GM18873 (cell line): ENCODE data around the gene KIDINS220.
"Not testable (repeated sequence)": the region's sequence is repeated elsewhere in the genome, so short reads cannot be mapped to it uniquely, and the experiment has no call there.

Source experiments
- ATAC-seq: cut with Tn5 transposase; IDR thresholded peaks from one replicate; pipeline ENCODE4 v1.9.1; 2021; ENCODE audit warnings: mild to moderate bottlenecking, moderate library complexity, moderate number of reproducible peaks; ENCODE audit not compliant: unreplicated experiment, low FRiP score

KIDINS220 gene

GRCh38 chr2:8756716-8757115, 80.7 kb downstream of the KIDINS220 start:
- no peak for ATAC-seq

DNA sequence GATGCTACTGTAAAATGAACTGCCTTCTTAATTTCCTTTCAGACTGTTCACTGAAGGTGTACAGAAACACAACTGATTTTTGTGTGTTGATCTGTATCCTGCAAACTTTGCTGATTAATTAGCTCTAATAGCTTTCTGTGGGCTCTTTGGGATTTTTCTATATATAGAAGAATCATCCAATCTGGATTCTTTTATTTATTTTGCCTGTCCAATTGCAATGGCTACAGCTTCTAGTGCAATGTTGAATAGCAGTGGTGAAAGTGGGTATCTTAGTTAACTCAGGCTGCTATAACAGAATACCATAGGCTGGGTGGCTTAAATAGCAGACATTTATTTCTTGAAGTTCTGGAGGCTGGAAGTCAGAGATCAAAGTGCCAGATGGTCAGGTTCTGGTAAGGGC, 81.2 kb downstream of the KIDINS220 start:
- no peak for ATAC-seq

GRCh38 chr2:8754106-8754776, 83.2 kb downstream of the KIDINS220 start:
- ATAC-seq, result no peak

DNA sequence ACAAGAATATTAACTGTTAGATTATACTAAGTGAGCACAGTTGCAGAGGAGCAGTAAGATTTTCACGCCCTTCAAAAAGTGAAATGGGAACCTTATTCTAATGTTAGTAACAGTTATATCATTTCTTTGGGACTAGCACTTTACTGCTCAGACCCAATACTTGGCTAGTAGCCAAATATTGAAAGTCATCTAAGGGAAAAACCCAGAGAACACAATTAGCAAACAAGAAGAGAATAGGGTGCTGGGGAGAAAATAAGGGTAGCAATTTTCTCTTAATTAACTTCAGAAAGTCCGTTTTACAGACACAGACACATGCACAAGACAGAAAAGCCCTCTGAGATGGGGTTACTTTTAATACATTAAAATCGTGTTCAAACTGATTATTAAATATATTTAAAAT, 83.8 kb downstream of the KIDINS220 start:
- ATAC-seq, result no peak

DNA sequence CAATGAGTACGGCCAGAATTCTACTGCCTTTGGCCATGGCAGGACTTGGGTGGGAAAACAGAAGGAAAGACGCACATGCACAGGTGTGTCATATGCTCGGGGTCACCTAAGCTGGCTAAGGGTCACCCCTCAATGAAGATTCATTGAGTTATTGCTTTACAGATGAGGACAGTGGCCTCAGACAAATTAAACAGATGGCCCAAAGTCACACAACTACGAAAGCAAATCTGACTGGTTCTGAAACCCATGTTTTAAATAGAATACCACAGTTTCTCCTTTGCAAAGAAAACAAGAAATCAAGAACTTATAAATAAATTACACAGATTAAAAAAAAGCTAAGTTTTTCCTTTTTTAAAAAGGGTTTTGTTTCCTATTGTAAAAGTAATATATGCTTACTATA, 85.0 kb downstream of the KIDINS220 start:
- no peak for ATAC-seq

DNA sequence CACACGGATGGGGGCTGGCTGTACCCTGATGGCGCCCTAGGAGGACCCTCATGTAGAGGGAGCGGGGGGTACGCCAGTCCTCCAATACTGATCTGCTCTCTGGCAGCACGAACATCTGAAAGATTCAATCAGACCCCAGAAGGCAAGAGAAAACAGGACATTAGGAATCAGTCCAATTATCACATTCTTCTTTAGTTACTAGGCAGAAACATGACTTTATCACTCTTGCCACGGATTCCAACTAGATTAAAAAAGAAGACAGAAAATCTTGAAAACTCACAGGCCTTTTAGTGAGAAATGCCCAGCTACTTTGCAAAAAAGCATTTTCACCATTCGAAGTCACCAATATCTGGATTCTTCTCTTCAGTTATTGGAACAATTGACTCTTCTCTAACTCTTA, 87.2 kb downstream of the KIDINS220 start:
- no peak for ATAC-seq

GRCh38 chr2:8743261-8743660, 94.2 kb downstream of the KIDINS220 start:
- no peak for ATAC-seq

GRCh38 chr2:8740136-8740535, 97.3 kb downstream of the KIDINS220 start:
- no peak for ATAC-seq

DNA sequence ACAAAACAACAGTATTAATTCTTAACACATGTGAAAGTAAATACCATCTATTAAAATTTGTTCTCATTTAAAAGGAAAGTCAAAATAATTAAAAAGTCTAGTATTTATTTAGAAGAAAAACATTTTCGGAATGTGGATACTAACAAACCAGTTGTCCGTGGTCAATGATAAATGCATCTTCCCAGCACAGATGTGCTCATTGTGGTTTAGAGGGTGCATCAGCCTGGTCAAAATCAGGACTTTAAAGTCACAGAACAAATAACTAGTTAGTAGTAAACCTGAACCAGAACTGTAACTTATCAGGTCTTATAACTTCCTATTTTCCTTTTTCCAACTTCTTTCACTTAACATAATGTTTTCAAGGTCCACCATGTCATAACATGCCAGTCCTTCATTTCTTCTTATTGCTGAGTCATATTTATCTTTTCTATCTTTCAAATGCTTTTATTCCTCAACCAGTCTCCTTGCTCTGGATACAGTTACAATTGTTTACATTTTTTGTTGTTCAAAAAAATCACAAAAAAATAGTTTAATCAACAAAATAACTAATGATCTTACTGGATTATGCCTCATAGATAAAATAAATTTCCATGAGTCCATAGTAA, 99.7 kb downstream of the KIDINS220 start:
- no peak for ATAC-seq

DNA sequence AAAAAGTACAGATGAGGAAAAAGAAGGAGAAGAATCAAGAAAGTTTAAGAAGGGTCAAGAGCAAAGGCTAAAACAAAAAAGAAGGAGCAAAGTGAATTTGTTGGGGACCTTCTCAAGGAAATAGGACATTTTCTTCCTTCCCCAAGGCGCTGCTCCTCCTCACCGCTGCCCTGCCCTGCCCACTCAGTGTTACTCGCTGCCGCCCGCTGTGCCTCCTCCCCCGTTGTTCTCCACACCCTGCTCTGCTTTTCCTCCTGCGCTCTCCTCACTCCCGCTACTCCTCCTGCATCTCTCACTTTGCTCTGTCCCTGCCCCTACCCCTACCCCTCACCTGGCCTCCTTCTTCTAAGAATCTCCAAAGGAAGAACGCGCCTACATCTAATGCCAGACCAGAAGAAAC, 104.8 kb downstream of the KIDINS220 start:
- ATAC-seq, result no peak

GRCh38 chr2:8729939-8730338, 107.5 kb downstream of the KIDINS220 start:
- no peak for ATAC-seq

DNA sequence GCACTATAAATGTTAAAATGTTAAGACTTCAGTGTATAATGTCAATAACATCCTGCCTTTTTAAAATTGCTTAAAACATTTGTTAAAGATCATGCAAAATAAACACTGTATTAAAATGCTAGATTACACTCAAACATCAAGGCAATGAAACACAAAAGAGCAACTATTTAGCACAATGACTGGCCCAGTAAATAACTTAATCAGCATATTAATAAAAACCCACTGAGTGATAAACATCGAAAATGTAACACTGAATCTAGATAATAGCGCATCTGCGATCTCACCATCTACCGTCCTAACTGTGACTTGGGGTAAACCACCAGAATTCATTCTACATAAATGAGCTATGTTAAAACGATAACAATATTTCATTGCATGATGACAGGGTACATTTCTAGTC, 108.3 kb downstream of the KIDINS220 start:
- not testable (repeated sequence) for ATAC-seq

- ATAC-seq, result no peak
These were observed 109.0 kb downstream of the KIDINS220 start for GRCh38 chr2:8728305-8729015.

GRCh38 chr2:8725838-8726237, 111.6 kb downstream of the KIDINS220 start:
- ATAC-seq, result no peak

DNA sequence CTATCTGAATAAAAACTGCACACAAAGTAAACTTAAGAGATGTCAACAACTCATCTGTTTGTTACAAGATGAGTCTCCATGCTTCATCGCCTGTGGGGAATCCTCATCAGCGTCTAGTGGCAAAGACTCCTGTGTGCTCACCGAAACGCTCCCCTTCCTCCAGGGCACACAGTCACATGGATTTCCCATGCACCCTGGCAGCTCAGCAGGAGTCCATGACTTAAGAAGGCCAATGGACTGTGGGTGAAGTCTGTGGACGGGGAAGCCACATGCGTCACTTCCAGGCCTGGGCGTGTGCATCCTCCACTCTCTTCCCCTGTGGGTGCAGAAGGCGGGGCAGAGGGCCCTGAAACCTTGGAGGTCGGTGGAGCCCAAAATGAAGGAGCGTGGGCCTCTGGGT, 114.4 kb downstream of the KIDINS220 start:
- no peak for ATAC-seq

DNA sequence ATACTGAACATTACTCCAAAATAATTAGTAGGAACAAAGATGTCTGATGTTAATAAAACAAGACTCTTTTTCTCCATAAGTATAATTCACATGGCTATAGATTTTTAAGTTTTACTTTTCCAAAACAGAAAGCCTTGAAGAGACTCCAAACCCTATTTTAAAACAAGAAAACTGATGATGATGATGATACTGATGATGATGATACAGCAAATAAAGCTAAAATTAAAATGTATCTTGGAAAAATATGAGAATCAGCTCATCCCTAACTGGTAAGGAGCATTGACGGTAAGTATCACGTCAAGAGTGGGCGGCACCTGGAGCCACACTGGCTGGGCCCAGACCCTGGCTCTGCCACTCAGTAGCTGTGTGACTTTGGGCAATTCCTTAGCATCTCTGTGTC, 116.0 kb downstream of the KIDINS220 start:
- no peak for ATAC-seq

DNA sequence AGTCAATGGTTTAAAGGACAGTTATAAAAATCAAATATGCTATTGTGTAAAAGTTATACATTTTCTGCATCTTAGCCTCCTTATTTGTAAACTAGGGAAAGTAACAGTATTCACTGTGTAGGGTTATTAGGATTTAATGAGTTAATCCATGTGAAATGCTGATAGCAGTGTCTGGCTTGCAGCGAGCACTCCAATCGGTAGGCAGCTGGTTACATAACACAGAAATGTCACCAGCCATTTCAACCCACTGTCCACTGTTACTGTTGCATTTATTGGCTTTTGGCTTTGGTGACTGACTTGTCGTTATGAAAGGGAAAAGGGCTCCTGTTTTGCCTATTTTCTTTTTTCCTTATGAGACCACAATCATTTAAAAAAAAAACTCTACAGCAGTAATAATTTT, 116.7 kb downstream of the KIDINS220 start:
- ATAC-seq, result no peak

- no peak for ATAC-seq
These were observed 117.9 kb downstream of the KIDINS220 start for GRCh38 chr2:8719528-8719927.

GRCh38 chr2:8714971-8715370, 122.4 kb downstream of the KIDINS220 start:
- no peak for ATAC-seq

- ATAC-seq, result no peak
These were observed 123.1 kb downstream of the KIDINS220 start for GRCh38 chr2:8714283-8714682.

GRCh38 chr2:8710951-8711350, 126.5 kb downstream of the KIDINS220 start:
- ATAC-seq, result no peak

DNA sequence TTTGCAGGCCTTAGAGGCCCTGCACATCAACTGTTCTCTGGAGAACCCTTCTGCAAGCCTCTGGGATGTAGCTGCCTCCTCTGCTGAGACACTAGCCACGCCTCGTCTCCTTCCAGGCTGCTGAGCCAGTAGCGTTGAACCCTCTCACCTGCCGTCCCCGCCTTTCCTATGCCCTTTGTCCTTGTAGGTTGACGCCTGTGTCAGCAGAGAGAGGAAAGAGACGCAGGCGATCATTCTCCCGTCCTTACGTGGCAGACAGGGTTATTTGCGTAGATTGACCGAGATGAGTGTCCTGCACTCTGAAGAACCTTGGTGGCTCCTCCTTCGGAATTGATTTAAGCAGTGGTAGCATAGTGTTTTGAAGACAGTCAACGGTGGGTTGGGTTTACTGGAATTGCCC, 127.8 kb downstream of the KIDINS220 start:
- no peak for ATAC-seq
